Measurements from ENCODE around the gene SNX22.

Gene SNX22

DNA sequence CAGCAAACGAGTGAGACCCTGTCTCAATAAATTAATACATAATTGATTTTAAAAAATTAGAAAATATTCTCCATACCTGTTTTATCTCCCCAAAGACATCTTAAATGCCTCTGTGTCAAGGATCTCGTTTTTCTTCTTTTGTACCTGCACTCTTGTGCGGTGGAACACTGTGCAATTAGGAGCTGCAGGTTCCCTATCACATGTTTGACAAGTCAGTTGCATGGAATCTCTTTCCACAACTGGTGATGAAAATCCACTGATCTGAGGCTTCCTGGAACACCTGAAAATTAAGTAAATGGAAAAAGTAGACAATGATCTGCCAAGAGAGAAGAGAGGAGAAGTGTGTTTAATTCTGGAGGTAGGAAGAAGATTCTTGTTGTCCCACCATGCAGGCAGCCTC, 3.0 kb upstream of the SNX22 start:
- no peak for DNase-seq (ENCODE audit: low read depth in 2 of 2)
- TF ChIP-seq, protein P1, sequence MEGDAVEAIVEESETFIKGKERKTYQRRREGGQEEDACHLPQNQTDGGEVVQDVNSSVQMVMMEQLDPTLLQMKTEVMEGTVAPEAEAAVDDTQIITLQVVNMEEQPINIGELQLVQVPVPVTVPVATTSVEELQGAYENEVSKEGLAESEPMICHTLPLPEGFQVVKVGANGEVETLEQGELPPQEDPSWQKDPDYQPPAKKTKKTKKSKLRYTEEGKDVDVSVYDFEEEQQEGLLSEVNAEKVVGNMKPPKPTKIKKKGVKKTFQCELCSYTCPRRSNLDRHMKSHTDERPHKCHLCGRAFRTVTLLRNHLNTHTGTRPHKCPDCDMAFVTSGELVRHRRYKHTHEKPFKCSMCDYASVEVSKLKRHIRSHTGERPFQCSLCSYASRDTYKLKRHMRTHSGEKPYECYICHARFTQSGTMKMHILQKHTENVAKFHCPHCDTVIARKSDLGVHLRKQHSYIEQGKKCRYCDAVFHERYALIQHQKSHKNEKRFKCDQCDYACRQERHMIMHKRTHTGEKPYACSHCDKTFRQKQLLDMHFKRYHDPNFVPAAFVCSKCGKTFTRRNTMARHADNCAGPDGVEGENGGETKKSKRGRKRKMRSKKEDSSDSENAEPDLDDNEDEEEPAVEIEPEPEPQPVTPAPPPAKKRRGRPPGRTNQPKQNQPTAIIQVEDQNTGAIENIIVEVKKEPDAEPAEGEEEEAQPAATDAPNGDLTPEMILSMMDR (IDR thresholded peaks at IDR 0.05; ENCODE audit: low read depth, low read length) = no peak
- no peak overlapping the region for H3K4me3 ChIP-seq (replicated peaks in 1 of 2; ENCODE audit: low read depth in 2 of 2, low read length in 2 of 2)

DNA sequence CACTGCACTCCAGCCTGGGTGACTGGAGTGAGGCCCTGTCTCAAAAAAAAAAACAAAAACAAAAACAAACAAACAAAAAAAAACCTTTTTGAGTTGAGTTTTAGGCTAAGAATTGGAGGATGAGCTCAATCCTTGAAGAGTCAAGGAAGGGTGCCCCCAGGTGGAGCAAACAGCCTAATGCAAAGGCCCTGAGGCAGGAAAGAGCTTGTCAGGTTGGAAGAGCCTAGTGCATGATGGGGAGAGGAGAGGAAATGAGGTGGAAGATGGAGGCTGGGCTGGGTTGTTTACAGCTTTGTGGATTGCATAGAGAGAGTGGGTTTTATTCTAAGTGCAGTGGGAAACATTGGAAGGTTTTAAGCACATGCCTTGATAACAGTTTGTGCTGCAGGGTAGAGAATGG, 2.1 kb upstream of the SNX22 start:
- peak in 1 of 2 donors; percentile 48 for DNase-seq (ENCODE audit: low read depth in 2 of 2)
- TF ChIP-seq, protein P1 (IDR thresholded peaks at IDR 0.05; ENCODE audit: low read depth, low read length) = peak; percentile 25
- no peak overlapping the region for H3K4me3 ChIP-seq (replicated peaks in 1 of 2; ENCODE audit: low read depth in 2 of 2, low read length in 2 of 2)

DNA sequence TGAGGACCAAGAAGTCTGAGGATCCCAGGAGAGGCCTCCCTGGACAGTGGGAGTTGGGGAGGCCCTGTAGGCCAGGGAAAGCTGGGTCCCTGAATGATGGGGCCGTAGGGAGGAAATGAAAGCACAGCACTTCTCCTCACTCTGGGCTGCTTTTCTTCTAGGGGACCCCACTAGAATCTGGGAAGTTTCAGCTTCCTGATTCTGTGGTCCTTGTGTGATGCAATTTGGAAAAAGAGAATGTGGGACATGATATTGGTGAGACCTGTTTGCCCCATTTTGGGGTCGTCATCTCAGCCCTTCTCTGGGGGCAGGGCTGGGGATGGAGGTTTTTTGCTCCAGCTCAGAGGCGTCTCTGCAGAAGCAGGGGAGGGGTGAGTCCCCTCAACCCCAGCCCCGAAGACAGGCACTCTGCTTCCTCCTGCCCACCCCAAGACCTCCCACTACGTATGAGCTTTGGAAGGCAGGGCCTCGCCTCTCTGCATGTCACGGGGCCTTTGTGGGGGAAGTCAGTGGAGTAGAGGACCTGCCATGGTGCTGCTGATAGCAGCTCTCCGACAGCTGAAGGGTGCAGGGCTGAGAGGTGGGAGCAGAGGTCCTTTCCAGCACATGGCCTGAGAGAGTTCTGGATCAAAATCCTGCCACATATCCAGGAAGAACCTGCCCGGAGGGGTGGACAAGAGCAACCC, 1.5 kb upstream of the SNX22 start:
- no peak for DNase-seq (ENCODE audit: low read depth in 2 of 2)
- TF ChIP-seq, protein P1 (IDR thresholded peaks at IDR 0.05; ENCODE audit: low read depth, low read length) = no peak
- H3K4me3 ChIP-seq (replicated peaks in 1 of 2; ENCODE audit: low read depth in 2 of 2, low read length in 2 of 2) = no peak overlapping the region

DNA sequence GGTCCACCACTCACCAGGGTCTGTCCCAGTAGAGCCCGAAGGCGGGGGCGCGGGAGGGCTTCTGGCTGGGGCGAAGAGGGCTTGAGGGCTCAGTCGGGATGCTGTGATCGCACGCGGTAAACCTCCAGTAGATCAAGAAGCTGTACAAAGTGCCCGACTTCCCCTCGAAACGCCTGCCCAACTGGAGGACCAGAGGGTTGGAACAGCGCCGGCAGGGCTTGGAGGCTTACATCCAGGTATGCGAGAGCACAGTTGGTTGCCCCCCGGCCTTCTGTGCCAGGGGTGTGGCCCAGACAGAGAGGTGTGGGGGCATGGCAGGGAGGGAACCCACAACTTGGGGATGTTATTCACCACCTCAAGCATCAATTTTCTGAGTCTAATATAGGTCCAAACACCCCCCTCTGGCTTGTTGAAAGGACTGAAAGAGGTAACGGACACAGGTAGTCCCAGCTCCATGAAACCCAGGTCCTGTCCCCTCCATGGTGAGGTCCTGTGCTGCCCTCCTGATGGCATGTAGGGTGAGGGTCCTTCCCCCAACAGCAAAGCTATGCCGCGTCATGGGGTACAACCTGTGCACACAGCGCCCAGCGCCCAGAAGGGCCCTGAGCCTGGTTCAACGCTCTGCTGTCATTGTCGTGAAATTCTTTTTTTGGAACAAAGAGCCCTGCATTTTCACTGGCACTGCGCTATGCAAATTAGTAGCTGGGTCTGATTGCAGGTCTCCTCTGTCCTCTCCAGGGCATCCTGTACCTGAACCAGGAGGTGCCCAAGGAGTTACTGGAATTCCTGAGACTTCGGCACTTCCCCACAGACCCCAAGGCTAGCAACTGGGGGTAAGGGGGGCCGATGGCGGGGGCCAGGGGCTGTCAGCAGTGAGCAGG, 1.2 kb downstream of the SNX22 start:
- peak overlapping the region in 1 of 2 donors; percentile 15 for H3K4me3 ChIP-seq (replicated peaks in 1 of 2; ENCODE audit: low read depth in 2 of 2, low read length in 2 of 2)
- DNase-seq (ENCODE audit: low read depth in 2 of 2) = no peak
- TF ChIP-seq, protein P1 (IDR thresholded peaks at IDR 0.05; ENCODE audit: low read depth, low read length) = no peak

DNA sequence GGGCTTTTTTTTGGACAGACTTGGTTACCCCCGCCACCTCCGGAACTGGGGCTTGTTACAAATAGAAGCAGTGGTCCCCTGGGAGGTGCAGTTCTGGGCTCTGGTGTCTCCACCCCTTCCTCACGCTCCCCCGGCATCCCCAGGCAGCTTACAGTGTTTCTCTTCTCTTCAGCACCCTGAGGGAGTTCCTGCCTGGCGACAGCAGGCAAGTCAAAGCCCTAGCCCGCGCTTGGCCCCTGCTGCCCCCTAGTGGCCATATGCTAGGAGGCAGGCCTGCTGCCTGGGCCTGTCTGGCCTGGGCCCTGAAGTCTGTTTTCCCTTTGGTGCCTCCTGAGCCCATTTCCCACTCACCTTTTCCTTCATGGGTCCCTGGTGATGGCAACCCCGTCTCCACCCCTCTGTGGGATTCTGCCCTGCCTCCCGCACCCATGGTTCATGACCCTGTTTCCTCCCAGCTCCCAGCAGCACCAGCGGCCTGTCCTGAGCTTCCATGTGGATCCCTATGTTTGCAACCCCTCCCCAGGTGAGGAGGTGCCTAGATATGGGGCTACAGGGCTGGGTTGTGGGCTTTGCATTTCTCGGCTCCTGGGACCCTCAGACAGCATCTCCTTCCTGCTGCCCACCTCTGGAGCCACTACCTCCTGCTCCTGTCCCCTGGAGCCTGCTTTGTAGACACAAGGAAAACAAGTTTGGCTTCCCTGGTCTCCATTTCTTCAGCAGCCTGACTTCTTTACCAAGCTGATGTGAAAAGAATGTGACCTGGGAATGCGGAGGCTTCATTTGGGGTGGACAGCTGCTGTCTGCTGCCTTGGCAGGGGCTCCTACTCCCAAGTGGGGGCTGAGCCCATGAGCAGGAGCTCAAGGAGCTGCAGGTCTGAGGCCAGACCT, 2.2 kb downstream of the SNX22 start:
- H3K4me3 ChIP-seq (replicated peaks in 1 of 2; ENCODE audit: low read depth in 2 of 2, low read length in 2 of 2) = no peak overlapping the region
- TF ChIP-seq, protein P1 (IDR thresholded peaks at IDR 0.05; ENCODE audit: low read depth, low read length) = peak; percentile 99
- DNase-seq (ENCODE audit: low read depth in 2 of 2) = peak; percentile 87 to 91
